ENCODE results near the gene ATF2. TPM values are rescaled to one million over a fixed set of nuclear protein-coding genes. Genes with fewer than 3 reads are reported as not detected.
"Not testable (repeated sequence)": the region's sequence is repeated elsewhere in the genome, so short reads cannot be mapped to it uniquely, and the experiment has no call there.

The ATF2 gene
- total and polyA plus RNA-seq, 2 donors (not counting 3 experiments of a cell fraction or from before 2014, with no cell fraction given) = 36.3 to 57.1 TPM

- Histone ChIP-seq H4K20me1 (replicated peaks; ENCODE audit: control insufficient read depth, extremely low read depth, insufficient read depth, low read length) (peaks cover 4% of the 10 kb centered on the region), H2AFZ (ENCODE audit: low read depth, low read length) (no peak overlapping the region), H3K9ac (replicated peaks; ENCODE audit: extremely low read depth, insufficient read depth, low read length) (no peak overlapping the region), H3K36me3 (ENCODE audit: control insufficient read depth in 2 of 2, extremely low read depth in 1 of 2, insufficient read depth in 2 of 2, low read length in 2 of 2) (peaks cover 2 to 10% of the 10 kb centered on the region in 2 experiments), H3K4me2 (ENCODE audit: insufficient read depth, low read length) (no peak overlapping the region), H3K4me1 (ENCODE audit: control insufficient read depth, extremely low read depth, insufficient read depth, low read length) (no peaks in the 10 kb centered on the region), H3K27ac (ENCODE audit: insufficient read depth, low read depth, low read length) (no peak overlapping the region), H3K9me3 (replicated peaks; ENCODE audit: control insufficient read depth, insufficient read depth, low read length) (no peaks in the 10 kb centered on the region), H3K27me3 (ENCODE audit: control insufficient read depth in 2 of 2, insufficient read depth in 2 of 2, low read length in 2 of 2) (no peaks in the 10 kb centered on the region), H3K79me2 (ENCODE audit: control insufficient read depth, insufficient read depth, low read length) (peaks cover 3% of the 10 kb centered on the region), H3K9me1 (replicated peaks; ENCODE audit: control insufficient read depth, extremely low read depth, insufficient read depth, low read length) (no peaks in the 10 kb centered on the region), H3K4me3 (replicated peaks in 1 of 3; ENCODE audit: insufficient read depth in 1 of 3, low read depth in 1 of 3, low read length in 3 of 3) (no peak overlapping the region)
- intact Hi-C loops (cut with micrococcal nuclease) (loop anchor here (10.0 kb wide), 1 partner anchor 322 kb away; no protein-coding TSS in a partner anchor), dilution Hi-C loops (cut with MboI; ENCODE audit: extremely low pct_ligation_motif_present, low sequenced_read_pairs) (no loop called here)
- DNase-seq (ENCODE audit: low read depth, low spot score) = no peak
- POLR2A ChIA-PET = no interaction called here
- FAIRE-seq = no peak
- no TSS peak for BruUV-seq (replicated peaks)
- TF ChIP-seq MYC (IDR thresholded peaks at IDR 0.05; ENCODE audit: low read depth, low read length) (no peak), GATA2 (IDR thresholded peaks at IDR 0.05; ENCODE audit: insufficient read depth, insufficient read length, low read depth, low read length) (no peak), POLR2AphosphoS5 (IDR thresholded peaks at IDR 0.05; ENCODE audit: insufficient read depth, low read depth, low read length) (no peak), MAX (IDR thresholded peaks at IDR 0.05; ENCODE audit: insufficient read depth, insufficient read length) (no peak), CTCF (IDR thresholded peaks at IDR 0.05; ENCODE audit: extremely low read depth in 1 of 2, insufficient read depth in 1 of 2, low read depth in 1 of 2, low read length in 2 of 2) (no peak), FOS (IDR thresholded peaks at IDR 0.05; ENCODE audit: borderline replicate concordance, insufficient read depth, low read length) (no peak), EZH2 (IDR thresholded peaks at IDR 0.05; ENCODE audit: borderline replicate concordance, low read depth, low read length, severe bottlenecking) (no peak), POLR2A (IDR thresholded peaks at IDR 0.05; ENCODE audit: low read depth, low read length) (no peak), JUN (IDR thresholded peaks at IDR 0.05; ENCODE audit: borderline replicate concordance, insufficient read depth, insufficient read length, low read depth) (no peak)
- CTCF ChIA-PET = interaction anchor here (1.0 kb wide), 2 partner anchors 15 to 20 kb away, joined by 4 to 5 read pairs; no protein-coding TSS in a partner anchor
These were observed 70.7 kb downstream of the ATF2 start for GRCh38 chr2:175097297-175097696.

GRCh38 chr2:175084117-175084516 is 83.9 kb downstream of the ATF2 start:
- H2AFZ ChIP-seq (ENCODE audit: low read depth, low read length) = not testable (repeated sequence)

More at GRCh38 chr2:175084117-175084516, 83.9 kb downstream of the ATF2 start:
- H3K27ac ChIP-seq (ENCODE audit: insufficient read depth, low read depth, low read length); DNase-seq (ENCODE audit: low read depth, low spot score); H3K27me3 ChIP-seq (ENCODE audit: control insufficient read depth in 2 of 2, insufficient read depth in 2 of 2, low read length in 2 of 2); FAIRE-seq; H3K4me3 ChIP-seq (replicated peaks in 1 of 3; ENCODE audit: insufficient read depth in 1 of 3, low read depth in 1 of 3, low read length in 3 of 3); CTCF ChIA-PET; H3K4me2 ChIP-seq (ENCODE audit: insufficient read depth, low read length); H3K4me1 ChIP-seq (ENCODE audit: control insufficient read depth, extremely low read depth, insufficient read depth, low read length); intact Hi-C loops (cut with micrococcal nuclease); H3K9me3 ChIP-seq (replicated peaks; ENCODE audit: control insufficient read depth, insufficient read depth, low read length); H3K9me1 ChIP-seq (replicated peaks; ENCODE audit: control insufficient read depth, extremely low read depth, insufficient read depth, low read length); dilution Hi-C loops (cut with MboI; ENCODE audit: extremely low pct_ligation_motif_present, low sequenced_read_pairs); H3K9ac ChIP-seq (replicated peaks; ENCODE audit: extremely low read depth, insufficient read depth, low read length); H3K79me2 ChIP-seq (ENCODE audit: control insufficient read depth, insufficient read depth, low read length); H4K20me1 ChIP-seq (replicated peaks; ENCODE audit: control insufficient read depth, extremely low read depth, insufficient read depth, low read length); BruUV-seq (replicated peaks); POLR2A ChIA-PET: not testable (repeated sequence)
- H3K36me3 ChIP-seq (ENCODE audit: control insufficient read depth in 2 of 2, extremely low read depth in 1 of 2, insufficient read depth in 2 of 2, low read length in 2 of 2) = peaks cover 0 to 13% of the 10 kb centered on the region in 2 experiments

Measured in endothelial cell of umbilical vein (primary cell).